IMR-90 (cell line): ENCODE results near the gene PSEN2. TPM values are rescaled to one million over a fixed set of nuclear protein-coding genes. Genes with fewer than 3 reads are reported as not detected.

ENCODE experiments used
- ATAC-seq: fragments of 200-7000 bp; cut with Tn5 transposase; 2 replicates; pipeline ENCODE4 v1.9.1; 2020; ENCODE audit warnings: low read depth, mild to moderate bottlenecking, moderate library complexity
- BruUV-seq: library from RNA; stranded (reverse); fragments of 400-500 nt; replicated peaks from 2 replicates; lab custom pipeline; 2021; lab: Mats Ljungman, UMichigan
- CTCF ChIA-PET: fragments of 300-600 bp; formaldehyde crosslinking; extraction: SDS; loops from one replicate; lab custom pipeline; 2021; ENCODE audit warnings: antibody characterized with exemption; lab: Yijun Ruan, JAX
- POLR2A ChIA-PET: fragments of 300-600 bp; sonication (Branson Sonifier 250); formaldehyde crosslinking; loops from one replicate; lab custom pipeline; 2022; ENCODE audit warnings: antibody characterized with exemption; ENCODE audit not compliant: unreplicated experiment; lab: Charles Lee
- DNase-seq: peaks from one replicate; pipeline ENCODE4 v3.0.0; 2013
- H2AFZ ChIP-seq: replicated peaks from 2 replicates; pipeline ENCODE3; 2013; ENCODE audit warnings: low read length, mild to moderate bottlenecking; ENCODE audit not compliant: poor library complexity
- H2AK5ac ChIP-seq: 2 replicates; pipeline ENCODE4 v1.6.1; 2013; ENCODE audit warnings: low read depth, low read length, inconsistent platforms
- H2AK9ac ChIP-seq: replicated peaks from 2 replicates; pipeline ENCODE3; 2013; ENCODE audit warnings: mild to moderate bottlenecking, low read depth, low read length, moderate library complexity; ENCODE audit not compliant: poor library complexity
- H2BK120ac ChIP-seq: 2 replicates; pipeline ENCODE4 v1.6.1; 2013; ENCODE audit warnings: low read depth, low read length, inconsistent platforms
- H2BK15ac ChIP-seq: 3 replicates; pipeline ENCODE4 v1.6.1; 2013; ENCODE audit warnings: low read depth, low read length, inconsistent platforms
- H2BK20ac ChIP-seq: 2 replicates; pipeline ENCODE4 v1.6.1; 2013; ENCODE audit warnings: low read depth, mild to moderate bottlenecking, inconsistent platforms, low read length, moderate library complexity
- H2BK5ac ChIP-seq: 2 replicates; pipeline ENCODE4 v1.6.1; 2013; ENCODE audit warnings: mild to moderate bottlenecking, low read depth, low read length, inconsistent platforms; ENCODE audit not compliant: poor library complexity, severe bottlenecking
- H3K14ac ChIP-seq: replicated peaks from 2 replicates; pipeline ENCODE4 v1.6.1; 2013; ENCODE audit warnings: low read depth, low read length, inconsistent platforms
- H3K18ac ChIP-seq: 2 replicates; pipeline ENCODE4 v1.6.1; 2013; ENCODE audit warnings: low read depth, low read length, control low read depth
- H3K23ac ChIP-seq: 2 replicates; pipeline ENCODE4 v1.6.1; 2013; ENCODE audit warnings: low read depth, low read length, inconsistent platforms
- H3K27ac ChIP-seq: 2 replicates; pipeline ENCODE4 v1.5.1; 2013; ENCODE audit warnings: mild to moderate bottlenecking, control low read depth, low read length; ENCODE audit not compliant: insufficient read depth
- H3K27me3 ChIP-seq: 2 replicates; pipeline ENCODE4 v1.6.1; 2013; ENCODE audit warnings: low read length; ENCODE audit not compliant: control insufficient read depth, insufficient read depth
- H3K36me3 ChIP-seq: 2 replicates; pipeline ENCODE4 v1.6.1; 2013; ENCODE audit warnings: low read length, mixed read lengths; ENCODE audit not compliant: control insufficient read depth, insufficient read depth
- H3K4ac ChIP-seq: 2 replicates; pipeline ENCODE4 v1.6.1; 2013; ENCODE audit warnings: low read depth, low read length, inconsistent platforms
- H3K4me1 ChIP-seq: 2 replicates; pipeline ENCODE4 v1.6.1; 2013; ENCODE audit warnings: low read length, mixed read lengths; ENCODE audit not compliant: control insufficient read depth, insufficient read depth
- H3K4me2 ChIP-seq: 2 replicates; pipeline ENCODE4 v1.6.1; 2013; ENCODE audit warnings: low read depth, mild to moderate bottlenecking, control low read depth, low read length, moderate library complexity
- H3K4me3 ChIP-seq: 2 replicates; pipeline ENCODE4 v1.5.1; 2013; ENCODE audit warnings: low read depth, mild to moderate bottlenecking, control low read depth, low read length, moderate library complexity; ENCODE audit not compliant: insufficient read depth
- H3K56ac ChIP-seq: 2 replicates; pipeline ENCODE4 v1.6.1; 2013; ENCODE audit warnings: low read length, inconsistent platforms; ENCODE audit not compliant: insufficient read depth; ENCODE audit errors: extremely low read depth
- H3K79me1 ChIP-seq, 2 experiments: 2 replicates each; pipeline ENCODE4 v1.6.1; 2013; ENCODE audit warnings: low read length in 2 of 2, inconsistent platforms in 1 of 2, low read depth in 1 of 2
- H3K9ac ChIP-seq: 2 replicates; pipeline ENCODE4 v1.6.1; 2013; ENCODE audit warnings: low read depth, low read length, control low read depth
- H3K9me1 ChIP-seq: 2 replicates; pipeline ENCODE4 v1.6.1; 2013; ENCODE audit warnings: low read length, inconsistent platforms; ENCODE audit not compliant: insufficient read depth
- H3K9me3 ChIP-seq: 2 replicates; pipeline ENCODE4 v1.6.1; 2013; ENCODE audit warnings: low read length; ENCODE audit not compliant: control insufficient read depth, insufficient read depth
- H4K20me1 ChIP-seq: 2 replicates; pipeline ENCODE4 v1.6.1; 2013; ENCODE audit warnings: low read length, inconsistent platforms; ENCODE audit not compliant: insufficient read depth
- H4K5ac ChIP-seq: 2 replicates; pipeline ENCODE4 v1.6.1; 2013; ENCODE audit warnings: mild to moderate bottlenecking, low read depth, low read length, control low read depth
- H4K8ac ChIP-seq, 2 experiments: 2 replicates each; pipeline ENCODE4 v1.6.1; 2013; ENCODE audit warnings: low read depth in 2 of 2, low read length in 2 of 2, control low read depth in 1 of 2, inconsistent platforms in 1 of 2
- H4K91ac ChIP-seq: 2 replicates; pipeline ENCODE4 v1.6.1; 2013; ENCODE audit warnings: low read depth, low read length, inconsistent platforms; ENCODE audit not compliant: insufficient read depth
- NFE2L2 ChIP-seq: fragments of 150-350 bp; IDR thresholded peaks from 2 replicates; pipeline ENCODE4 v1.6.1; 2016; ENCODE audit warnings: low read depth, mild to moderate bottlenecking, low read length
- RCOR1 ChIP-seq: IDR thresholded peaks from 2 replicates; pipeline ENCODE4 v1.6.1; 2012; ENCODE audit warnings: mild to moderate bottlenecking, low read length, improper control_type of control experiment; ENCODE audit not compliant: insufficient replicate concordance
- SMC3 ChIP-seq: fragments of 150-350 bp; IDR thresholded peaks from 2 replicates; pipeline ENCODE4 v1.6.1; 2016; ENCODE audit warnings: low read depth, mild to moderate bottlenecking, antibody characterized with exemption, low read length, moderate library complexity
- WGBS, 2 experiments: methylation state at CpG; one replicate each; pipeline versions ENCODE4 v1.1.5 to v1.1.7; 2013; ENCODE audit warnings: missing lambda C conversion rate in 2 of 2; ENCODE audit not compliant: insufficient read length in 1 of 2; ENCODE audit errors: extremely low coverage in 2 of 2; 5-methylcytosine and 5-hydroxymethylcytosine counted together
- dilution Hi-C: fragments of 300-500 bp; cut with HindIII; formaldehyde crosslinking; loops from one replicate; pipeline ENCODE4 v1.14.3; 2018; ENCODE audit warnings: low sequenced_read_pairs; ENCODE audit not compliant: unreplicated experiment
- in situ Hi-C: fragments of 300-500 bp; cut with MboI; formaldehyde crosslinking; loops from 3 replicates; pipeline ENCODE4 v1.14.3; 2019; ENCODE audit warnings: low sequenced_read_pairs, inconsistent platforms, mixed read lengths
- intact Hi-C: fragments of 100-400 bp; cut with micrococcal nuclease; formaldehyde crosslinking; loops from 2 replicates; pipeline ENCODE4 v1.10.0; 2022
- polyA plus RNA-seq, 3 experiments: library from polyadenylated mRNA; depleted of rRNA; stranded (reverse); fragments of >200 nt; gene quantifications; 2 replicates each; pipeline ENCODE4 v1.2.3, GENCODE V29; 2012; ENCODE audit warnings: low replicate concordance in 1 of 3
- total RNA-seq: library from RNA; depleted of rRNA; stranded (reverse); fragments of >200 nt; gene quantifications from 2 replicates; pipeline ENCODE4 v1.2.3, GENCODE V29; 2012
- TF ChIP-seq, protein P1 (sequence below): fragments of 150-350 bp; IDR thresholded peaks from 2 replicates; pipeline ENCODE4 v1.6.1; 2016; ENCODE audit warnings: low read depth, mild to moderate bottlenecking, low read length, moderate library complexity, borderline replicate concordance
- TF ChIP-seq, protein P2 (sequence below): conservative IDR thresholded peaks from 2 replicates; pipeline ENCODE4 v1.5.1; 2012; ENCODE audit warnings: mild to moderate bottlenecking, low read depth, low read length, improper control_type of control experiment

Gene PSEN2
- total and polyA plus RNA-seq, 2 of the 4 experiments (the other 2 are of a cell fraction) = 15.0 to 24.4 TPM

DNA sequence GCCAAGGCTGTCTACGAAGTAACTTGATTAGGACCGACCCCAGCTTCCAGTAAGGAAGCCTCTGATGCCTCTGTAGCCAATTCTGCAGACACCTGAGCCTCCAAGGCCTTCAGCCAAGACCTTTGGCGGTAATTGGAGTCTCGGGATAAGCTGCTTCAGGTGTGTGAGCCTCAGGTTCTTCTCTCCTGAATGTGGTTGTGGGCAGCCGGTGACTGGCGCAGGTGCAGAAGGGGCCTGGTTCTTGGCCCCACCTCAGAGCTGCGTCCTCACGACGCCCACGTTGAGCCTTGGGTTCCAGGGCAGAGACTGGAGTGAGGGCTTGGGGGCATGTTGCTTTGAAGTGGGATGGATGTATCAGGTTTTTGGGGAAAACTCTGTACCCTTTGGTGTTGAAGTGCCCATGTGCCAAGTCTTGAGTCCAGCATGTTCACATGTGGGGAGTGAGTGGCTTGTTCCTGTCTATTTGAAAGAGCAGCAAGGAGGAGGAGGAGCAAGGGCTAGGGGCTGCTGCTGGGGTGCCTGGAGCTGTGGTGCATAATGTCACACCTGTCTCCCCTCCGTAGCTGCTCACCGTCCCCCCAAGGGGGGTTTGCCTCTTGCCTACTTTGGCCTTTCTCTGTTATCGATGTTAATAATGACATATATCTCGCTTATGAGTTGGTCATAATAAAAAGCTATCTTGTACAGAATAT is 1.4 kb downstream of the PSEN2 start:
- Histone ChIP-seq H3K36me3 (no peaks in the 10 kb centered on the region), H3K9me3 (no peaks in the 10 kb centered on the region), H3K56ac (no peak overlapping the region; the same call in 1 of the 2 replicates), H2BK20ac (no peak overlapping the region), H3K14ac (0 out of 2 replicates have a peak overlapping the region, but pooled peaks have one; percentile 22), H2BK15ac (no peak overlapping the region), H3K4ac (peak overlapping the region; percentile 43; the same call in 1 of the 2 replicates), H2AK9ac (peak overlapping the region; percentile 70), H3K23ac (no peak overlapping the region), H3K27me3 (no peaks in the 10 kb centered on the region), H3K4me2 (peak overlapping the region; percentile 68), H4K8ac (no peak overlapping the region), H4K20me1 (no peaks in the 10 kb centered on the region), H3K18ac (no peak overlapping the region), H2BK120ac (peak overlapping the region; percentile 57), H3K9me1 (peaks cover 13% of the 10 kb centered on the region; the same call in 1 of the 2 replicates), H3K79me1 (peaks cover 3 to 31% of the 10 kb centered on the region in 2 experiments), H2AFZ (no peak overlapping the region), H2BK5ac (no peak overlapping the region), H4K5ac (no peak overlapping the region), H3K9ac (no peak overlapping the region), H2AK5ac (peak overlapping the region; percentile 57), H3K27ac (no peak overlapping the region), H4K91ac (no peak overlapping the region), H3K4me3 (no peak overlapping the region), H3K4me1 (peaks cover 11% of the 10 kb centered on the region)
- ChIA-PET CTCF (no interaction called here), POLR2A (no interaction called here)
- dilution Hi-C loops (no loop called here), in situ Hi-C loops (no loop called here), intact Hi-C loops (no loop called here)
- BruUV-seq = no TSS peak
- DNase-seq (no peak), ATAC-seq (no peak)
- TF ChIP-seq, protein P1, sequence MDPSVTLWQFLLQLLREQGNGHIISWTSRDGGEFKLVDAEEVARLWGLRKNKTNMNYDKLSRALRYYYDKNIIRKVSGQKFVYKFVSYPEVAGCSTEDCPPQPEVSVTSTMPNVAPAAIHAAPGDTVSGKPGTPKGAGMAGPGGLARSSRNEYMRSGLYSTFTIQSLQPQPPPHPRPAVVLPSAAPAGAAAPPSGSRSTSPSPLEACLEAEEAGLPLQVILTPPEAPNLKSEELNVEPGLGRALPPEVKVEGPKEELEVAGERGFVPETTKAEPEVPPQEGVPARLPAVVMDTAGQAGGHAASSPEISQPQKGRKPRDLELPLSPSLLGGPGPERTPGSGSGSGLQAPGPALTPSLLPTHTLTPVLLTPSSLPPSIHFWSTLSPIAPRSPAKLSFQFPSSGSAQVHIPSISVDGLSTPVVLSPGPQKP = no peak
- TF ChIP-seq SMC3 = no peak
- TF ChIP-seq, protein P2, sequence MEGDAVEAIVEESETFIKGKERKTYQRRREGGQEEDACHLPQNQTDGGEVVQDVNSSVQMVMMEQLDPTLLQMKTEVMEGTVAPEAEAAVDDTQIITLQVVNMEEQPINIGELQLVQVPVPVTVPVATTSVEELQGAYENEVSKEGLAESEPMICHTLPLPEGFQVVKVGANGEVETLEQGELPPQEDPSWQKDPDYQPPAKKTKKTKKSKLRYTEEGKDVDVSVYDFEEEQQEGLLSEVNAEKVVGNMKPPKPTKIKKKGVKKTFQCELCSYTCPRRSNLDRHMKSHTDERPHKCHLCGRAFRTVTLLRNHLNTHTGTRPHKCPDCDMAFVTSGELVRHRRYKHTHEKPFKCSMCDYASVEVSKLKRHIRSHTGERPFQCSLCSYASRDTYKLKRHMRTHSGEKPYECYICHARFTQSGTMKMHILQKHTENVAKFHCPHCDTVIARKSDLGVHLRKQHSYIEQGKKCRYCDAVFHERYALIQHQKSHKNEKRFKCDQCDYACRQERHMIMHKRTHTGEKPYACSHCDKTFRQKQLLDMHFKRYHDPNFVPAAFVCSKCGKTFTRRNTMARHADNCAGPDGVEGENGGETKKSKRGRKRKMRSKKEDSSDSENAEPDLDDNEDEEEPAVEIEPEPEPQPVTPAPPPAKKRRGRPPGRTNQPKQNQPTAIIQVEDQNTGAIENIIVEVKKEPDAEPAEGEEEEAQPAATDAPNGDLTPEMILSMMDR = no peak
- no peak for TF ChIP-seq NFE2L2
- no peak for TF ChIP-seq RCOR1
- 78% methylated on average over 6 of the region's 14 CpGs; no CpG with 5 or more reads in 1 of the 2 experiments for WGBS, 2 experiments
